ENCODE measurements around the gene AGGF1.
"Not testable (repeated sequence)": the region's sequence is repeated elsewhere in the genome, so short reads cannot be mapped to it uniquely, and the experiment has no call there.

AGGF1 gene

GRCh38 chr5:77102549-77102948, 72.3 kb downstream of the AGGF1 start:
- Mint-ChIP-seq H3K27ac (no peak overlapping the region), H3K27me3 (no peaks in the 10 kb centered on the region), H3K4me1 (peaks cover 9% of the 10 kb centered on the region), H3K4me3 (no peak overlapping the region), H3K9me3 (no peaks in the 10 kb centered on the region)
- DNase-seq = no peak
- ATAC-seq = no peak

DNA sequence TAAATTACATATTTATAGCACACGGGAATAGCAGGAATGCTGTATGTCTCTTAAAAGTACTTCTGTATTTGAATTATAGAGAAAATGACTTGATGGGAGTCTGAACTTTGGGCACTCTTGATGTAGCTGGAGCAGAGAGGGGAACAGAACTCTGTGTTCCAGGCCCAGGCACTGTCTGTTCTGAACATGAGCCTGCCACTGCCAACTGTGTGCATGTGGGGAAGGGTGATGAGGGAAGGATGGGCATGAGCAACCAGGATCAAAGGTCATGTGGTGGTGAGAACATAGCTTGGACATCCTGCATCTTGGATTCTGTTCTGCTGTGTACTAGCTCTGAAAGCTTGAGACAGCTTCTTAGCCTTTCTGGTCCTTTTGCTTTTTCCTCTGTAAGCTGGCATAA, 73.3 kb downstream of the AGGF1 start:
- no peak for DNase-seq
- no peaks in the 10 kb centered on the region for H3K9me3 Mint-ChIP-seq
- no peak overlapping the region for H3K4me3 Mint-ChIP-seq
- H3K4me1 Mint-ChIP-seq = peaks cover 9% of the 10 kb centered on the region
- no peak for ATAC-seq
- H3K27me3 Mint-ChIP-seq = no peaks in the 10 kb centered on the region
- no peak overlapping the region for H3K27ac Mint-ChIP-seq

- H3K27me3 Mint-ChIP-seq = no peaks in the 10 kb centered on the region
- H3K4me1 Mint-ChIP-seq = peaks cover 9% of the 10 kb centered on the region
- ATAC-seq = no peak
- H3K9me3 Mint-ChIP-seq = no peaks in the 10 kb centered on the region
- no peak overlapping the region for H3K4me3 Mint-ChIP-seq
- DNase-seq = no peak
- H3K27ac Mint-ChIP-seq = no peak overlapping the region
Measured at GRCh38 chr5:77104813-77105212, 74.6 kb downstream of the AGGF1 start.

GRCh38 chr5:77107035-77107434, 76.8 kb downstream of the AGGF1 start:
- H3K27me3 Mint-ChIP-seq, DNase-seq, ATAC-seq, H3K4me1 Mint-ChIP-seq, H3K4me3 Mint-ChIP-seq, H3K27ac Mint-ChIP-seq, H3K9me3 Mint-ChIP-seq: not testable (repeated sequence)

Data from stimulated activated naive CD8-positive, alpha-beta T cell treated with anti-CD3 and anti-CD28 coated beads, Interleukin-15, amount 100 ng/mL, for 72 hours (primary cell).